ENCODE measurements around the gene ASCL1. TPM values are rescaled to one million over a fixed set of nuclear protein-coding genes. Genes with fewer than 3 reads are reported as not detected.
A peak's percentile ranks its signal among the peaks of the same experiment; 100 is the strongest.

ASCL1 gene
- not detected for polyA plus RNA-seq (2013, experiment 1 of 2; ENCODE audit: insufficient read length)
- polyA plus RNA-seq (2013, experiment 2 of 2; ENCODE audit: insufficient read length): 0.10 TPM

DNA sequence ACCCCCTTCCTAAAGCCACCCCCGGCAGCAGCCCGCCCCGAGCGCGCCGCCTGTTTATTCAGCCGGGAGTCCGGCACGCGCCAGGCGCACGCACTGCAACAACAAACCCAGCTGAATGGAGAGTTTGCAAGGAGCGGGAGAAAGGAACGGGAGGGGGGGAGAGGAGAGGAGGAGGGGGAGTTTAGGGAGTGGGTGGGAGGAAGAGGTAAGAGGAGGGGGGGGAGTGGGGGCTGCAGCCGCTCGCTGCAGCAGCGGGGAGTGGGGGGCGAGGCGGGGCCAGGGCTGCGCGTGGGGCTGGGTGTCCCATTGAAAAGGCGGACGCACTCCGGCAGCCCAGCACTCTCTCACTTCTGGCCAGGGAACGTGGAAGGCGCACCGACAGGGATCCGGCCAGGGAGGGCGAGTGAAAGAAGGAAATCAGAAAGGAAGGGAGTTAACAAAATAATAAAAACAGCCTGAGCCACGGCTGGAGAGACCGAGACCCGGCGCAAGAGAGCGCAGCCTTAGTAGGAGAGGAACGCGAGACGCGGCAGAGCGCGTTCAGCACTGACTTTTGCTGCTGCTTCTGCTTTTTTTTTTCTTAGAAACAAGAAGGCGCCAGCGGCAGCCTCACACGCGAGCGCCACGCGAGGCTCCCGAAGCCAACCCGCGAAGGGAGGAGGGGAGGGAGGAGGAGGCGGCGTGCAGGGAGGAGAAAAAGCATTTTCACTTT lies at the start of gene ASCL1:
Gene ASCL1 (plus strand): TSS at position 336 of the 712 bp plus-strand sequence. CDS start 571 bp downstream, outside the sequence.
- peak; percentile 5 for DNase-seq

DNA sequence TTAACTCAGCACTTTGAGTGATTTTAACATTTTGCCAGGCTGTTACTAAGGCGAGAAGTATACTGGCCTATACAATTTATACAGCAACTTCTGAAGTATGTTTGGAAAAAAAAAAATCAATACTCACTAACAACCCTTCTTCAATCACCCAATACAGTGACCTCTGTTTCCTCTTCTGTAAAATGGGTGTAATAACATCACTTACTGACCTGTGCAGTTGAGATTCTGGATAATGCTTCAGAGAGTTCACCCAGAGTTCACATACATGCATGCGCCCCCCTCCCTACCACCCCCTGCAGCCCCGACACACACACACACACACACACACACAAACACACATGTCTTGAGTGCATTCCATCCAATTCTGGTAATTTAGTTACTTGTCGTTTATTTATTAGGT lies 49.6 kb upstream of the ASCL1 start:
- no peak for DNase-seq

DNA sequence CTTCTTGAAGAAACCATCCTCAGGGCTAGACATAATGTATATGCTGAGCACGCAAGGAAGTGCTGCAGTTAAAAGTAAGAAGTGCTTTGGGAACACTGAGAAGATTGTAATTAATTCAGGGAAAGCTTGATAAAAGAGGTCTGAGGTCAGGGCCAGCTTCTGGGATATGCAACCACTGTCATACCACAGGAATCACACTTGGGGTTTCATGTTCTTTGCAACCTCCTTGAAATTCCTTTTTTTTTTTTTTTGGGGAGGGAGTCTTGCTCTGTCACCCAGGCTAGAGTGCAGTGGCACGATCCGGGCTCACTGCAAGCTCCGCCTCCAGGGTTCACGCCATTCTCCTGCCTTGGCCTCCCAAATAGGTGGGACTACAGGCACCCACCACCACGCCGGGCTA lies 47.3 kb upstream of the ASCL1 start:
- no peak for DNase-seq

DNA sequence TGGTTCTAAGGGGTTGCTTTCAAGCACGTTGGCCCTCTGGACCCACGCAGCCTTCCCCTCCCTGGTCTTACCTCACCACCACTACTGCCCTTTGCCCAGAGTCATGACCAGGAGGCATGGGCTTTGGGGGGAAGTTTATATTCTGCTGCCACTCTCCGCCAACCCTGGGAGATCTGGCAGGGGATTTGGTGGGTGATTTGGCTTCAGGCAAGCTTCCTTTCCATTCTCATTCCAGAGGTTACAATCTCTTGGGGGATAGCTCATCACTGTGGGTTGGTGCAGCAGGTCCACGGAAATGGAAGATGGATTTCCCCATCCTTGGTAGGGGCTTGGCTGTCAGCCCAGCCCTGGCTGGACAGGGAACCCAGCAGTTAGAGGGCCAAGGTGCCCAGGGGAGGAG lies 46.7 kb upstream of the ASCL1 start:
- DNase-seq: no peak

DNA sequence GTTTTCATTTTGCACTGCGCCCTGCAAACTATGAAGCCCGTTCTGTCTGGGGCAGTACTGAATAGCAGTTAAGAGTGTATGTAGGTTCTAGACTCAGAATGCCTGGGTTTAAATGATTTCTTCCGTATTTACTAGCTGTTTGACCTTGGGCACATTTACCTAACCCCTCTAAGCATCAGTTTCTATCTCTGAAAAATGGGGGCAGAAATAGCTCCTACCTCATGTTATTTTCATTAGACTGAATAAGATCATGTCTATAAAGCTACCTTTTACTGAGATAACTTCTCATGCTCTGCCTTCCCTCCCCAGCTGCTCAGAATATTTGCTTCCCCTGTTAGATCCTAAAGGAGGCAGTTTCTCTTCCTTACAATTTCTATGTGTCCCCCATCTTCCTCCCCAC lies 46.2 kb upstream of the ASCL1 start:
- DNase-seq: no peak

DNA sequence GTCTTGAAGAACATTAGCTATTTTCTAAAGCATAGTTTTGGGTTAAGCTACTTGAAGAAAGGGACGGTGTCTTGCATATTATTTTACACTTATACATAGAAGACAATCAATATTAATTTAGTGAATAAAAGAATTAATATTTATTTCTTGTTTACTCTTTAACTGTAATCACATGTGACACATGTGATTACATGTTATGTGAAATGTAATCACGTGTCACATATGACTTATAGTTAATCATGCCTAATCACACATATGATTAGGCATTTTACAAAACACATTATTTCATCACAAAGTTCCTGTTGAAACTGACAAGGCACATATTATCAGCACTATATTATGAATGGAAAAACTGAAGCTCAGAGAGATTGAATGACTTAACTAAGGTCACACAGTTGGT lies 45.2 kb upstream of the ASCL1 start:
- no peak for DNase-seq

DNA sequence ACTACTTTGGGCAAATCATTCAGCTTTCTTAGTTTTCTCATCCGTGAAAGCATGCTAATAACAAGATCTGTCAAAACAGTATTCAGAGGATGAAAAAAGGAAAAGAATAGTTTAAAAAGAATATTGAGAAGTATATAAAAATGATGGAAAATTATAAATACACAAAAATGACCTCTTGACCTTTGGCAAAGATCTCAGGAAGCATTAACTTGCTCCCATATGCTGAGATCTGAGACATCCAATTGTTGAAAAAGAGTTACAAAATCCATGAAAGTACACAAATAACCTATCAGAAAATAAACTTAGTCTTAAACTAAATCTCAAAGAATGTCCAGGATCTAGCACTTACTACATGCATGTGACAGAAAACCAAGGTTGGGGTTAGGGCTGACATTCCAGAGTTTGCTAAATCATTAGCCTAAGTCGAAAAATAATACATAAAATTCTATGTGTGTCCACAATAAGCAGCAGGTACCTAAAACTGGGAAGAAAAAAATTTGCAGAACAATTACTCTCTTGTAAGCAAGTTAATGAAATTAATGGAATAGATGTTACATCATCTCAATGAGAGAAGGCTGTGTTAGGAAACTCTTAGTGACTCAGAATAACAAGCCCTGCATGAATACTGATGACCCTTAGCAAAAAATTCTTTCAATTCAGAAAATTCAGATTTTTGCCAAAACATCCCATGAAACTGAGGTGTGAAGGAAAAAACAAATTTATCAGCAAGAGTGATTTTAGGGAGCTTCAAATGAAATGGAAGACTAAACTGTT lies 43.8 kb upstream of the ASCL1 start:
- no peak for DNase-seq

DNA sequence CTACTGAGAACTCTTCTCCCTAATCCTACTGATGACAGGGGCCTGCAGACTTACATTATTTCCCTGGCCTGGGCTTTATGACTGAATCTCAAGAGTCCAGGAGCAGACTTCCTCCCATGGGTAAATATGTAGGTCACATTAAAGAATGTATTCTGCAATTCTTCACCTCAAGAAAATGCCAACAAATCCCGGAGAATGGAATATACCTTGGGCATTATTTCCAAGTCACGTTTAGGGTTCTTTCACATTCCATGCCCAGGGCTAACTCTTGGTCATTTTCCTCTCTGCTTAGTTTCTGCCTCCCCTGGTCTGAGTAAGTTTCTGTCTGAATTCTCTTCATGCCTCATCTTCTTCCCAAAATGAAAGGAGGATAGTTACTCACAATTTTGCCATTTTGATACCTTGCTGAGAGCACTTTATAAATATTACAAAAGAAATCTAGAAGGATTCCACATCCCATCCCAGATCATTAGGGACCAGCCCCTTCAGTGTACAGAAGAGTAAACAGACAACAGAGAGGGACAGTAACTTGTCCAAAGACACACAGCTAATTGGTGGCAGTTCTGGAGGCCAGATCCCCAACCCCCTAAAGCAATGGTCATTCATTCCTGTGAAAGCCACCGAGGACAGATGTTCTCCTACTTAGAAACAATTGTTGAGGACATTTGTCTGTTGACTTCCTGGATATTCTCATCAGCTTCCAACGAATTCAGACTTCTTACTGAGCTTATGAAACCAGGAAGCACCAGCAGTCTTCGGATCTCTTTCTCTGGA lies 41.0 kb upstream of the ASCL1 start:
- no peak for DNase-seq

DNA sequence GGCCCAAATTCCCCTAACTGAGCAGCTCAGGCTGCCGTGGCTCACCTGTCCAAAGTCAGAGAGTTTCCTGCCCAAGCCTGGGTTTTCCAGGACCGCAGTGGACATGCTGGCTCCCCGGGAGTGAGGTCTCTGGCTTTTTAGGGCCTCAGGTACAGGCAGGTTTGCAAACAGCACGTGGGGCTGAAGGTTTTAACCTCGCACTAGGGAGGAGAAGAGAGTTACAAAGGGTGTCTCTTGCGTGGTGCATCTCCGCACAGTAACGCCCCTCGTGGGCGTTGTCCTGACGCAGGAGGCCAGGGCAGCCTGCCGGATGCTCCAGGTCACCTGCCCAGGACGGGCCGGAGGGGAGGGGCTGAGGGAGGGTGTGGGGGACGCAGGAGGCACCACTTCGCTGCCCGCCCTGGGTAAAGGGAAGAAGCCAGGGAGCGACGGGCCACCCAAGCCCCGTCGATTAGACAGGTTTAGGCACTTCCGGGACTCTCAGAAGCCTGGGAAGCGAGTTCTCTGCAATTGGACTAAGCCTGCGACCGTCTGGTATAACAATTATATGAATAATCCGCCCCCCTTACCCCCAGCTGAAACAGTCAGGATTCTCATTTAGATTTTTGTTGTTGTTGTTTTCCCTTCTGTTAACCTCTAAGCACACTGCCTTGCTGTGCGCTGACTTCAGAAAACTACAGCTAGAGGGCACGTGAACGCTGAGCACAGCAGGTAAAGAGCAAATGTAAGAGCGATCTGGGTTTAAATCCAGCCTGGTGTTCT lies 40.3 kb upstream of the ASCL1 start, which contains the start of gene PAH:
Gene PAH (minus strand): TSS at position 219 of the 762 bp plus-strand sequence. CDS start 114 bp downstream, at position 105.
- no peak for DNase-seq

DNA sequence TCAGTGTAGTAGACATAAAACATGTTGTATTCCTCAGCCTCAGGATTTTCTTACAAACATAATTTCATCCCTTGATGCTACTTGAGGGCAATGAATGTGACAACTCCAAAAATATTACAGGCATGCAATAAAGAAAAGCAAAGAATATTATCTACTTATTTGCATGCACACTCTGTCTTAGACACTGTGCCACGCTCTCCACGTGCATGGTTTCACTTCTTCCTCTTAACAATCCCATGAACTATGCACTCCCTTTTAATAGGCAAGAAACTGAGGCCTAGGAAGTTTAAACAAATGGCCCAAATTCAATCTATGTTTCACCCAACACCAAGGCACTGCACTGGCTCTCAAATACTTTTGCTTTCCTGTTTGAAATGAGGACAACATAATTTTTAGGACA lies 38.6 kb upstream of the ASCL1 start:
- DNase-seq: no peak

DNA sequence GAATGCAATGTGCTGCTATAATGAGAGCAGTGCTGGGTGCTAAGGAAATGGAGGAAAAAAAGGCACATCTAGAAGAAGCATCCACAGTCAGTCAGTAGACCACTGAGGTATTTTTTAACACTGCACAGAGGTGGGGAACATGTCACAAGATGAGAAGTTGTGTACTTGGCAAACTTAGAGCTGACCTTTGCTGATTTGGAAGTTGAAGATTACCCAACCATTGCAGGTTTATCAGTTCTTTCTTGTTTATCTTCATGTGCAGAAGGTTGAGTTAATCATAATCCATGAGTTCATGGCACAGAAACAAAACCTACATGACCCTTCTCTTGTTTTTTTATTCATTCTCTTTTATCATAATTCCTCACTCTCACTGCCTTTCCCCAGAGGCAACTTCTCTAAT lies 37.2 kb upstream of the ASCL1 start:
- DNase-seq: no peak

DNA sequence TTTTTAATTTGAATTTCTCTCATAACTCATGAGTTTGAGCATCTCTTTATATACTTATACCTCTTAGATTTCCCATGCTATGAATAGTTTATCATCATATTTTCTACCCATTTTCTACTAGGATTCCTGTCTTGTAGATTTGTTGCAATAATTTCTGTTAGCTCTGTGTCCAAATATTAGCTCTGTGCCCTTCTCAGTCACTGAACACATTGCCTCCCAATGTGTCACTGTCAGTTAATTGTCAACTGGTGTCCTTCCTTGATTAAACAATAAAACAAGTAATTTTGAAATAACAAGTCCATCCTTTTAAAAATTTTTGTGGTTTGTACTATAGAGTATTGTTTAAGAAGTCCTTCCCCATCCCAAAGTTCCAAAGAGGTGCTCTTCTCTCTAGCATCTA lies 36.2 kb upstream of the ASCL1 start:
- DNase-seq: no peak

DNA sequence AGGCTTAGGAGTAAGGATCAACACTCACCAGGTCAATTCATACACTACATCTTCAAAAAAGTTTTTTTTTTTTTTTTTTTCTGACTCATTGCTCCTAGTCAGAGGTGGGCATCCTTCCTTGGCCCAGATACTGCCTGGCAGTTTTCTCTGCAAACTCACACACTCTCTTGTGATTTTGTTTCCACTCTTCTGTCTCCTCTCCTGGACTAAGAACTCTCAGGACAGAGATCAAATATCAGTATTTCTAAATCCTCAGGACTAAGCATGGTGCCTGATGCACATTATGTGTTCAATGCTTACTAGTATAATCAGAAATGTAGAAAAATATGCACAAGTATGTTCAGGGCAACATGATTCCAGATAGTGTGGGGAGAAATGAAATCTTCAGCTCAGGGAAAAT lies 30.3 kb upstream of the ASCL1 start:
- DNase-seq: no peak

DNA sequence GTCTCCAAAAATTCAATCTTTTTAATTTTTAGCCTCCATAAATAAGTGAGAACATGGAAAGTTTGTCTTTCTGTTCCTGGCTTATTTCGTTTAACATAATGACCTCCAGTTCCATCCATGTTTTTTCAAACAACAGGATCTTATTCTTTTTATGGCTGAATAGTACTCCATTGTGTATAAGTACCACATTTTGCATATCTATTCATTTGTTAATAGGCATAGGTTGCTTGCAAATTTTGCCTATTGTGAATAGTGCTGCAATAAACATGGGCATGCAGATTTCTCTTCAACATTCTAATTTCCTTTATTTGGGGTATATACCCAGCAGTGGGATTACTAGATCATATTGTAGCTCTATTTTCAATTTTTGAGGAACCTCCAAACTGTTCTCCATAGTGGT lies 24.3 kb upstream of the ASCL1 start:
- DNase-seq: no peak

DNA sequence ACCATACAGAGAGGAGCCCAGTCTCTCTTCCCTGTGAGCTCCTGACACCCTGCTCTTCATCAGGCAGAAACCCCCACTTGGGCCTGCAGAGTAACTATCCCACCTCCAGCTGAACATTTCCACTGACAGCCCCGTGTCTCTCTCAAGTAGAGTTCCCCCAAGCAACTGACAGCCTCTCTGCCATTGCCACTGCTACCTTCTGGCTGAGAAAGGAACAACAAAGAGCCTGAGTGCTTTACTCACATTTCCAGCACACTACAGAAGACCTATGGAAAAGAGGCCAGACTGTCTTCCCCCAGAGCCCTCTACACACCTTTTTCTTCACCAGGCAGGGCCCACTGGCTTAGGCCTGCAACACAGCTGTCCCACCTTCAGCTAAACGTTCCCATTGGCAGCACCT lies 18.4 kb upstream of the ASCL1 start:
- no peak for DNase-seq

DNA sequence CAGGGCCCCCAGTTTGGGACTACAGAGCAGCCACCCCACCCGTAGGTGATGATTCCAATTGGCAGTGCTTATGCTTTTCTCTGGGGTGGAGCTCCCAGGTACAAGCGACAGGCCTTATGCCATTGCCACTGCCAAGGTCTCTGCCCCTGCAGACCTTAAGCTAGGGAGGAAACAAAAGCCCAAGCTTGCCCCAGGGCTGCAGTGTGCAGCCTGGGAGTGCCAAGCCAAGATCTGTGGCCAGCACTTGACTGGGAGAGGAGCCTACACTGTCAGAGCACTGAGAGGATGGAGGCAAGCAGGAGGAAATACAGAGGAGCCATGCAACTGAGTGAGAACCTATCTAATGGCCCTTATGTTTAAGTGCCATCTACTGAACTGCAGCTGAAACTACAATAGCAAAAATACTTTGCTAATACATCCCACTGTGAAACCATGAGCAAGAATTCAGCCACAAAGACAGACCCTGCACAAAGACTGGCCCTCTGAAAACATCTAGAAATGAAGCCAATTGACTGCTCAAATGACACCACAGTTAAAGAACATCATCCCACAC lies 17.7 kb upstream of the ASCL1 start:
- no peak for DNase-seq

DNA sequence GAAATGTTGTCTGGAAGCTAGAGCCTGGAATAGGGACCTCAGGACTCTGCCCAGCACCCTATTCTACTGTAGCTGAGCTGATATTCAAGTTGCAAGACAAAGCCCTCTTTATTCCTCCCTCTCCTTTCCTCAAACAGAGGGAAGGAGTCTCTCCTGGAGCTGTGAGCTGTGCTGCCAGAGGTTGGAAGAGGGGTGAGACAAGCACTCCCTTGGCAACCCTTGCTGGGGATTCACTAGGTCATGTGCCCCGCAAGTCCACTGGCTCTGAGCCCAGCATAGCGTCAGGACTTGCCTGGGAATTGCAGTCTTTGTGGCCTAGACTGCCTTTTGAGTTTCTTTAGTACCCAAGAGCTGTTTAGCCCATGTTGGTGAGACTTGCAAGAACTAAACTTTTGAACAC lies 11.4 kb upstream of the ASCL1 start:
- no peak for DNase-seq

DNA sequence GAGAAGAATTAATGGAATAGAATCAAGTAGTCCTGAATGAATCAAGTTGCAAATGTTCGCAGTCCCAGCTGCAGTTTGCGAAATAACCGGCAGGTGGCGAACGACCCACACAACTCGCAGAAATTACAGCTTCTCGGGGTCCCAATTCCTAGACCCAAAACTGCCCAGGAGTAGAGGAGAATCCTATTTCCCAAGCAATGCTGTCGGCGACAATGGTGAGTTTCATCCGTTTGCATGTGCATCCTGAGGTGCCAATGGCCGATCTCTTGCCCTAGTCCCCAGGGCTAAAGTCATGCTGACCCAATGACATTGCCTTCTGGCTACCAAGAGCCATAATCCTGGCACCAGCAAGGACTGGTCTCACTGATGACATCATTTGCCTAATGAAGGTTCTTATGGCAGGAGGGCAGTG lies 8.5 kb upstream of the ASCL1 start:
- DNase-seq: peak; percentile 29

DNA sequence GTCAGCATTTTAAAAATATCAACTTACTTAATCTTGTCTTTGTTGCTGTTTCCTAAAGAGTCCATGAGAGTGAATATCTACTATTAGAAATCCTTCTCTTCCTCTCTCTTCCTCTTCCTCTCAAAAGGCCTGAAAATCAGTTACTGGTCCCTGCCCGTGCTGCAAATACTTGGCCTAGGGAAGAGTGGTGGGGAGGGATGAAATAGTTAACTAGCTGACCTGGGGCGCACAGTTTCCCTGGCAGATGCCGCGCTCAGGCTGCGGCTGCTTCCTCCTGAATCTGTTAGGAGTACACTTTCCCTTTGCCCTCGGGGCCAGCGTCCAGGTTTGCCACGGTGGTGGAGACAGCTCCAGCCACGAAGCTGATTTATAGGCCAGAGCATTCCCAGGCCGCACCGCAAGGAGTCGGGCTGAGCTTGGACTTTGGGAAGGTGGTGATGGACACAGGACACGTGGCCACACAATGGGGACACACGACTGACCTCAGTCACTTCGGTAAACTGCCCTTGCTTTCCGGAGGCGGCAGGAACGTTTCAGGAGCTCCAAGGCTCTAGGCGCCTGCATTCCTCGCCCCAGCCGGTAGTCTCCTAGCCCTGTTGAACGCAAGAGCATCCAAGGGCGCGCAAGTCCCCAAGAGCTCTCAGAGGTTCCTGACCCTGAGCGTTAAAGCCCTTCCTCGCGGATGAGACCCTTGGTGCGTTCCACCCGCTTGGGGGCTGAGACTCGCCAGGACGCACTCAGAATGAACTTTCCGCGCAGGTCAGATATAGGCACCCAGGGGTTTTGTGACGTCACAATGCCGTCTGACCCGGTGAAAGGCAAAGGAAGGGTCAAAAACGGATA lies 7.1 kb upstream of the ASCL1 start:
- no peak for DNase-seq

DNA sequence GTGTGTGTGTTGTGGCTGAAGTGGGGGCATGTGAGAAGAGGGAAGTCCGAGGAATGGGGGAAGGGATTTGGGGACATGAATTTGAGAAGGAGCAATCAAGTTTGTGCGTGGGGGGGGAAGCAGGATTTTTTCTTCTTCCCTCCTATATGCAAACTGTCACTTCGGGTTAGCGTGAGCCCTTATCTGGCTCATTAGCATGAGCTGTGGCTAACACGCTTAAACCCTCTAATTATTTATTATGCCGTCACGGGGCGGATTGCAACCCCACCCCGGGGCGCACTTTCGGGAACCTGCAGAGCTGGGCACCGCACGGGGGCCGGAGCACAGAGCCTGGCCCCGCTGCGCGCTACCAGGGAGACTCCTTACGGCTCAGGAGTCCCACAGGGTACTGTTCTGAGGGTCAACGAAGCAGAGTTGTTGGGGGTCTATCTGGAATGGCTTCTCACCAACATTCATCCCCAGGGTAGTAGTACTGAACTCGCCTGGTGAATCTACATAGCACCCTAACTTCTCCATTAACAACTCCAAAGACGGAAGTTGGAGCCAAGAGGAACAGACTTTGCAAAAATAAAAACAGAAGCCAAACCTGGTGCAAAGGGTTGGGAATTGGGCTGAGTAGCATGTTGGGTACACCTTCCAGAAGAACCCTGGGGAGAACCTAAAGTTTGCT lies 6.4 kb upstream of the ASCL1 start:
- DNase-seq: no peak

DNA sequence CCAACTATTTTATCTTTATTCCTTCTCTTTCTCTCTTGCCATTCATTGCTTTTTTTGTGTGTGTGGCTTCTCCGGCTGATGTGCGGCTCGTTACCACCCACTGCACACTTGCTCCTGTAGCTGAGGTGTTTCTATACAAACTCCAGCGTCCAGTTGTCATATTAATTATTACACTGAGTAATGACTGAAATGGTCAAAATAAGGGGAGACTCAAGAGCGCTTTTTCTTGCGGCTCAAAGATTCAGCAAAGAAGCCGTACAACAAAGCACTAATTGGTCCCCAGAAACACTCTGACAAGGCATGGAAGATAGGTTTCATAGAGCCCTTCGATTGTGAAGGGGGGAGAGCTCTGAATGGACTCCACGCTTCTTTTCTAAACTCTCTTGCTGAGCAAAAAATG lies 5.6 kb upstream of the ASCL1 start:
- DNase-seq: no peak

Measured in fibroblast of skin of scalp (primary cell).